Trophoblast cell (in vitro differentiated cells and primary cell): ENCODE measurements around the gene ZNF438.

Source experiments
- DNase-seq, 2 donors: peaks; one replicate each; pipeline ENCODE4 v3.0.0-alpha.2; 2016
- H2AFZ ChIP-seq: 2 replicates; pipeline ENCODE4 v1.6.1; 2013; ENCODE audit warnings: low read length, moderate library complexity, mild to moderate bottlenecking; ENCODE audit not compliant: insufficient read depth, poor library complexity
- H2AK5ac ChIP-seq: 2 replicates; pipeline ENCODE4 v1.6.1; 2013; ENCODE audit warnings: mild to moderate bottlenecking, low read length
- H2BK120ac ChIP-seq: 2 replicates; pipeline ENCODE4 v1.6.1; 2013; ENCODE audit warnings: low read length, mild to moderate bottlenecking, moderate library complexity; ENCODE audit not compliant: insufficient read depth, poor library complexity
- H2BK12ac ChIP-seq: 2 replicates; pipeline ENCODE4 v1.6.1; 2013; ENCODE audit warnings: mild to moderate bottlenecking, low read length, moderate library complexity
- H2BK5ac ChIP-seq: 2 replicates; pipeline ENCODE4 v1.6.1; 2013; ENCODE audit warnings: low read length, low read depth, moderate library complexity, mild to moderate bottlenecking; ENCODE audit not compliant: poor library complexity
- H3K14ac ChIP-seq: 2 replicates; pipeline ENCODE4 v1.6.1; 2013; ENCODE audit warnings: mild to moderate bottlenecking, low read length
- H3K18ac ChIP-seq: 2 replicates; pipeline ENCODE4 v1.6.1; 2013; ENCODE audit warnings: mild to moderate bottlenecking, low read length
- H3K23ac ChIP-seq: 2 replicates; pipeline ENCODE4 v1.6.1; 2013; ENCODE audit warnings: low read length
- H3K27ac ChIP-seq: 2 replicates; pipeline ENCODE4 v1.5.1; 2013; ENCODE audit warnings: low read depth, mild to moderate bottlenecking, inconsistent platforms, low read length, moderate library complexity
- H3K27me3 ChIP-seq: 2 replicates; pipeline ENCODE4 v1.6.1; 2013; ENCODE audit warnings: inconsistent platforms, mild to moderate bottlenecking, low read length, moderate library complexity; ENCODE audit not compliant: insufficient read depth
- H3K36me3 ChIP-seq, 2 experiments: 1 replicate in 1 of 2; 2 replicates in 1 of 2; pipeline ENCODE4 v1.6.1; 2013; ENCODE audit warnings: low read length in 2 of 2, mild to moderate bottlenecking in 2 of 2, moderate library complexity in 1 of 2; ENCODE audit not compliant: insufficient read depth in 2 of 2, control insufficient read depth in 1 of 2
- H3K4ac ChIP-seq: 2 replicates; pipeline ENCODE4 v1.6.1; 2013; ENCODE audit warnings: low read depth, mild to moderate bottlenecking, low read length, moderate library complexity
- H3K4me1 ChIP-seq, 2 experiments: 1 replicate in 1 of 2; 2 replicates in 1 of 2; pipeline ENCODE4 v1.6.1; 2013; ENCODE audit warnings: low read length in 2 of 2, mild to moderate bottlenecking in 2 of 2, moderate library complexity in 1 of 2; ENCODE audit not compliant: insufficient read depth in 2 of 2, control insufficient read depth in 1 of 2
- H3K4me2 ChIP-seq: 2 replicates; pipeline ENCODE4 v1.6.1; 2013; ENCODE audit warnings: inconsistent platforms, mild to moderate bottlenecking, low read length, moderate library complexity
- H3K4me3 ChIP-seq: 2 replicates; pipeline ENCODE4 v1.5.1; 2013; ENCODE audit warnings: mild to moderate bottlenecking, low read depth, low read length, inconsistent platforms
- H3K79me1 ChIP-seq: one replicate; pipeline ENCODE4 v1.6.1; 2013; ENCODE audit warnings: low read length
- H3K79me2 ChIP-seq: 2 replicates; pipeline ENCODE4 v1.6.1; 2013; ENCODE audit warnings: low read length, mild to moderate bottlenecking; ENCODE audit not compliant: control insufficient read depth, insufficient read depth, poor library complexity
- H3K9ac ChIP-seq: 2 replicates; pipeline ENCODE4 v1.6.1; 2013; ENCODE audit warnings: mild to moderate bottlenecking, low read length
- H3K9me3 ChIP-seq: 2 replicates; pipeline ENCODE4 v1.6.1; 2013; ENCODE audit warnings: low read depth, mild to moderate bottlenecking, control low read depth, inconsistent platforms, low read length; ENCODE audit not compliant: insufficient read depth
- H4K12ac ChIP-seq: 2 replicates; pipeline ENCODE4 v1.6.1; 2013; ENCODE audit warnings: low read depth, mild to moderate bottlenecking, low read length, moderate library complexity
- H4K8ac ChIP-seq: 2 replicates; pipeline ENCODE4 v1.6.1; 2013; ENCODE audit warnings: low read depth, mild to moderate bottlenecking, low read length, moderate library complexity
- H4K91ac ChIP-seq: one replicate; pipeline ENCODE4 v1.6.1; 2013; ENCODE audit warnings: low read depth, mild to moderate bottlenecking, low read length, moderate library complexity
- WGBS: extraction: QIAGEN DNeasy Blood & Tissue Kit; methylation state at CpG from one replicate; pipeline ENCODE4 v1.1.7; 2013; ENCODE audit warnings: missing lambda C conversion rate; ENCODE audit not compliant: insufficient read length, insufficient coverage; ENCODE audit errors: extremely low coverage; 5-methylcytosine and 5-hydroxymethylcytosine counted together

Gene ZNF438

GRCh38 chr10:31032258-31033132 is 830 bp upstream of the ZNF438 start:
- no peak overlapping the region for H2AK5ac ChIP-seq
- peak overlapping the region; percentile 88 for H2AFZ ChIP-seq
- peak overlapping the region; percentile 91 for H2BK5ac ChIP-seq
- peak overlapping the region; percentile 74 for H3K14ac ChIP-seq
- H3K4ac ChIP-seq = peak overlapping the region; percentile 61
- no peak overlapping the region for H3K23ac ChIP-seq
- H3K79me2 ChIP-seq = peaks cover 7% of the 10 kb centered on the region
- no peaks in the 10 kb centered on the region for H3K27me3 ChIP-seq
- peak overlapping the region; percentile 91 for H4K8ac ChIP-seq
- DNase-seq = peak; percentile 95 to 96
- peak overlapping the region; percentile 89 for H2BK120ac ChIP-seq
- WGBS = no CpG with 5 or more reads among the region's 51 CpGs
- peaks cover 17% of the 10 kb centered on the region for H3K79me1 ChIP-seq
- peak overlapping the region; percentile 98 for H3K18ac ChIP-seq
- H3K4me2 ChIP-seq = peak overlapping the region; percentile 65
- H4K91ac ChIP-seq = peak overlapping the region; percentile 89
- peak overlapping the region; percentile 58 for H4K12ac ChIP-seq
- H3K4me1 ChIP-seq = peaks cover 7 to 10% of the 10 kb centered on the region in 2 experiments
- H3K9ac ChIP-seq = peak overlapping the region; percentile 11
- no peaks in the 10 kb centered on the region for H3K9me3 ChIP-seq
- H3K27ac ChIP-seq = peak overlapping the region; percentile 84
- peak overlapping the region; percentile 85 for H2BK12ac ChIP-seq
- peak overlapping the region; percentile 85 for H3K4me3 ChIP-seq
- no peaks in the 10 kb centered on the region for H3K36me3 ChIP-seq

GRCh38 chr10:31031205-31031557 is 484 bp downstream of the ZNF438 start:
- peak overlapping the region; percentile 94 for H2BK120ac ChIP-seq
- H3K79me1 ChIP-seq = peaks cover 17% of the 10 kb centered on the region
- peak overlapping the region; percentile 85 for H3K4me3 ChIP-seq
- H3K4ac ChIP-seq = peak overlapping the region; percentile 33
- H4K8ac ChIP-seq = peak overlapping the region; percentile 97
- no peak overlapping the region for H2AK5ac ChIP-seq
- H4K12ac ChIP-seq = peak overlapping the region; percentile 88
- H2AFZ ChIP-seq = peak overlapping the region; percentile 89
- H3K4me1 ChIP-seq = peaks cover 7 to 10% of the 10 kb centered on the region in 2 experiments
- no peak overlapping the region for H3K18ac ChIP-seq
- H3K27ac ChIP-seq = peak overlapping the region; percentile 76
- H3K14ac ChIP-seq = no peak overlapping the region
- peak overlapping the region; percentile 65 for H3K4me2 ChIP-seq
- no peak for DNase-seq
- no peaks in the 10 kb centered on the region for H3K9me3 ChIP-seq
- H2BK12ac ChIP-seq = peak overlapping the region; percentile 59
- no peaks in the 10 kb centered on the region for H3K27me3 ChIP-seq
- H3K9ac ChIP-seq = no peak overlapping the region
- peak overlapping the region; percentile 87 for H4K91ac ChIP-seq
- H2BK5ac ChIP-seq = peak overlapping the region; percentile 68
- no CpG with 5 or more reads among the region's 5 CpGs for WGBS
- peaks cover 7% of the 10 kb centered on the region for H3K79me2 ChIP-seq
- H3K23ac ChIP-seq = no peak overlapping the region
- H3K36me3 ChIP-seq = no peaks in the 10 kb centered on the region

GRCh38 chr10:31030800-31031199 is 865 bp downstream of the ZNF438 start:
- no peak for DNase-seq
- Histone ChIP-seq H3K27ac (no peak overlapping the region), H2BK5ac (no peak overlapping the region), H3K79me1 (peaks cover 17% of the 10 kb centered on the region), H3K4me2 (peak overlapping the region; percentile 65), H3K18ac (no peak overlapping the region), H4K12ac (no peak overlapping the region), H2AK5ac (no peak overlapping the region), H3K4me3 (no peak overlapping the region), H3K36me3 (no peaks in the 10 kb centered on the region), H3K23ac (no peak overlapping the region), H3K4ac (no peak overlapping the region), H2AFZ (no peak overlapping the region), H4K8ac (no peak overlapping the region), H3K4me1 (peaks cover 7 to 10% of the 10 kb centered on the region in 2 experiments), H3K27me3 (no peaks in the 10 kb centered on the region), H2BK12ac (peak overlapping the region; percentile 1), H3K9me3 (no peaks in the 10 kb centered on the region), H4K91ac (peak overlapping the region; percentile 87), H2BK120ac (no peak overlapping the region), H3K79me2 (peaks cover 7% of the 10 kb centered on the region), H3K14ac (no peak overlapping the region), H3K9ac (no peak overlapping the region)
- no CpG with 5 or more reads among the region's 8 CpGs for WGBS

GRCh38 chr10:31030260-31030659 is 1.4 kb downstream of the ZNF438 start:
- no peak overlapping the region for H2AK5ac ChIP-seq
- H3K23ac ChIP-seq = no peak overlapping the region
- no peak overlapping the region for H3K4ac ChIP-seq
- no peak overlapping the region for H3K4me3 ChIP-seq
- H2BK5ac ChIP-seq = no peak overlapping the region
- no peak overlapping the region for H3K9ac ChIP-seq
- no peak overlapping the region for H2BK120ac ChIP-seq
- no peak overlapping the region for H4K8ac ChIP-seq
- no peak for DNase-seq
- H3K18ac ChIP-seq = no peak overlapping the region
- peaks cover 7% of the 10 kb centered on the region for H3K79me2 ChIP-seq
- no peak overlapping the region for H4K91ac ChIP-seq
- H3K9me3 ChIP-seq = no peaks in the 10 kb centered on the region
- H3K79me1 ChIP-seq = peaks cover 17% of the 10 kb centered on the region
- no peak overlapping the region for H3K4me2 ChIP-seq
- no peak overlapping the region for H4K12ac ChIP-seq
- no peaks in the 10 kb centered on the region for H3K36me3 ChIP-seq
- H3K14ac ChIP-seq = no peak overlapping the region
- no CpG with 5 or more reads among the region's 8 CpGs for WGBS
- H2AFZ ChIP-seq = no peak overlapping the region
- peaks cover 7 to 10% of the 10 kb centered on the region in 2 experiments for H3K4me1 ChIP-seq
- H2BK12ac ChIP-seq = no peak overlapping the region
- H3K27me3 ChIP-seq = no peaks in the 10 kb centered on the region
- H3K27ac ChIP-seq = no peak overlapping the region
